Endothelial cell of umbilical vein (primary cell): ENCODE data around the gene PFDN4.

ENCODE experiments used
- CTCF ChIP-seq, 2 donors: IDR thresholded peaks; 1 replicate in 1 of 2; 2 replicates in 1 of 2; pipeline ENCODE4 v1.5.1; 2011; ENCODE audit warnings: low read length in 2 of 2, mild to moderate bottlenecking in 2 of 2, moderate library complexity in 2 of 2, control low read depth in 1 of 2, inconsistent platforms in 1 of 2, low read depth in 1 of 2; ENCODE audit not compliant: insufficient read depth in 1 of 2; ENCODE audit errors: extremely low read depth in 1 of 2
- EZH2 ChIP-seq: IDR thresholded peaks from 2 replicates; pipeline ENCODE4 v1.6.1; 2012; ENCODE audit warnings: borderline replicate concordance, low read depth, mild to moderate bottlenecking, moderate library complexity, low read length, inconsistent platforms; ENCODE audit not compliant: severe bottlenecking
- FOS ChIP-seq: IDR thresholded peaks from 2 replicates; pipeline ENCODE4 v1.6.1; 2011; ENCODE audit warnings: mild to moderate bottlenecking, low read length, moderate library complexity, borderline replicate concordance; ENCODE audit not compliant: insufficient read depth
- JUN ChIP-seq: IDR thresholded peaks from 2 replicates; pipeline ENCODE4 v1.6.1; 2011; ENCODE audit warnings: borderline replicate concordance, low read depth; ENCODE audit not compliant: insufficient read length, insufficient read depth
- MAX ChIP-seq: IDR thresholded peaks from 2 replicates; pipeline ENCODE4 v1.6.1; 2011; ENCODE audit not compliant: insufficient read depth, insufficient read length
- MYC ChIP-seq: IDR thresholded peaks from one replicate; pipeline ENCODE4 v1.6.1; 2011; ENCODE audit warnings: mild to moderate bottlenecking, low read depth, low read length
- POLR2AphosphoS5 ChIP-seq: IDR thresholded peaks from 2 replicates; pipeline ENCODE4 v1.6.1; 2012; ENCODE audit warnings: low read depth, mild to moderate bottlenecking, control low read depth, low read length, moderate library complexity; ENCODE audit not compliant: insufficient read depth

GRCh38 chr20:54204481-54204880 is 3.4 kb upstream of the PFDN4 start:
- TF ChIP-seq CTCF (IDR thresholded peaks at IDR 0.05; ENCODE audit: extremely low read depth in 1 of 2, insufficient read depth in 1 of 2, low read depth in 1 of 2, low read length in 2 of 2) (no peak), MYC (no peak), POLR2AphosphoS5 (no peak), MAX (no peak), FOS (no peak), EZH2 (no peak), JUN (no peak)
